Measurements from ENCODE around the gene ITPR2. TPM values are rescaled to one million over a fixed set of nuclear protein-coding genes. Genes with fewer than 3 reads are reported as not detected.

ITPR2 gene
- total RNA-seq, 3 donors from 2014 or later, result 33.3 to 60.8 (median 54.0) TPM

DNA sequence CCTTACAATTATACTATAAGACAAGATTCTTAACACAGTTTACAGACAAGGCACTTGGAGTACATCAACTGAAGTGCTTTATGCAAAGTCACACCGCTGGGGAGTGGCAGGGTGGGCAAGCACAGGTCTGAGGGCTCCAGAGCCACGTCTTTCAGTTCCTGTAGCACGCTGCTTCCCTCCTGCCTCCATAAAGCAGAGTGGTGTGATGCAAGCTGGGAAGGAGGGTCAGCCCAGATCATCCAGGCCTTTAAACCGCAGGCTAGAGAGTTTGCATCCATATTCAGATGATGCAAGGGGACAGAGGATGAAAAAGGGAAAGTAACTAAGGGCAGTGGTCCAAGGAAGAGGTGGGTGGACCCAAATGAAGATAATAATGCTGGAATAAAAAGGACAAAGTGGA is 132.6 kb downstream of the ITPR2 start:
- Histone ChIP-seq H3K4me1 (ENCODE audit: low read depth) (peaks cover 11% of the 10 kb centered on the region), H3K9me3 (no peaks in the 10 kb centered on the region), H3K4me3 (no peak overlapping the region), H3K36me3 (ENCODE audit: low read depth) (no peaks in the 10 kb centered on the region)
- intact Hi-C loops (cut with DNase I, micrococcal nuclease), result no loop called here
- DNase-seq (no peak), ATAC-seq (no peak)
- TF ChIP-seq, protein P1, sequence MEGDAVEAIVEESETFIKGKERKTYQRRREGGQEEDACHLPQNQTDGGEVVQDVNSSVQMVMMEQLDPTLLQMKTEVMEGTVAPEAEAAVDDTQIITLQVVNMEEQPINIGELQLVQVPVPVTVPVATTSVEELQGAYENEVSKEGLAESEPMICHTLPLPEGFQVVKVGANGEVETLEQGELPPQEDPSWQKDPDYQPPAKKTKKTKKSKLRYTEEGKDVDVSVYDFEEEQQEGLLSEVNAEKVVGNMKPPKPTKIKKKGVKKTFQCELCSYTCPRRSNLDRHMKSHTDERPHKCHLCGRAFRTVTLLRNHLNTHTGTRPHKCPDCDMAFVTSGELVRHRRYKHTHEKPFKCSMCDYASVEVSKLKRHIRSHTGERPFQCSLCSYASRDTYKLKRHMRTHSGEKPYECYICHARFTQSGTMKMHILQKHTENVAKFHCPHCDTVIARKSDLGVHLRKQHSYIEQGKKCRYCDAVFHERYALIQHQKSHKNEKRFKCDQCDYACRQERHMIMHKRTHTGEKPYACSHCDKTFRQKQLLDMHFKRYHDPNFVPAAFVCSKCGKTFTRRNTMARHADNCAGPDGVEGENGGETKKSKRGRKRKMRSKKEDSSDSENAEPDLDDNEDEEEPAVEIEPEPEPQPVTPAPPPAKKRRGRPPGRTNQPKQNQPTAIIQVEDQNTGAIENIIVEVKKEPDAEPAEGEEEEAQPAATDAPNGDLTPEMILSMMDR (IDR thresholded peaks at IDR 0.05), result no peak

DNA sequence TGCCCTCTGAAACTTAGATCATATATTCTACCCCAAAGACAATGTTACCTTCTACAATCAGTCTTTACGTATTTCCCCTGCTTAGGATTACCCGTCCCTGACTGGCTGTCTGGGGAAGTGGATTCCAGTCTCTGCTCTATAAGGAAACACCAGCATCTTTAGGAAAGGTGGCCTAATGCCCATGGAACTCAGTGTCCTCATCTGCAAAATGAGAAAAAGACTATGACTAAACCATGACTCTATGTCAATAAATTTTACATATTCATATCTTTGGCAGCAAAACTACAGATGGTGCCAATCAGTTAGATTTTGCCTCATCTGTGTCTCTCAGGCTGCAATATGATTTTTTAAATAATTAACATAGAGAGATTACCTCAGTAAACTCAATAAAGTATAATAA is 133.8 kb downstream of the ITPR2 start:
- DNase-seq, result no peak
- Histone ChIP-seq H3K36me3 (ENCODE audit: low read depth) (no peaks in the 10 kb centered on the region), H3K4me1 (ENCODE audit: low read depth) (no peaks in the 10 kb centered on the region), H3K9me3 (no peaks in the 10 kb centered on the region), H3K4me3 (no peak overlapping the region)
- intact Hi-C loops (cut with DNase I, micrococcal nuclease), result no loop called here
- ATAC-seq, result no peak
- TF ChIP-seq, protein P1 (IDR thresholded peaks at IDR 0.05), result no peak

DNA sequence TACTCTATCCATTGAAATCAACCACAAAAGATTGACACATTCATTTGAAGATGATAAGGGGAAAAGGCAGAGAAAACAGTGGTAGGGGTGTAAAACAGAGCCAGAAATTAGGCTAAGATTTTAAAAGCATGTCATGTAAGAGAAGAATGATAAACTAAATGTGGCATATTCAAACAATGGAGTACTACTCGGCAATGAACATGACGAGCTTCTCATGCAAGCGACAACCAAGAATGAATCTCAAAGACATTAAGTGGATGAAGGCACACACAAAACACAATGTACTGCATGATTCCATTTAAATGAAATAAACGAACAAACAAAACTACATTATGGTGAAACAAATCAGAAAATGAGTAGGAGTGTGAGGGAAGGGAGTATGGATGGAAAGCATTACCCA is 134.8 kb downstream of the ITPR2 start:
- Histone ChIP-seq H3K9me3 (no peaks in the 10 kb centered on the region), H3K36me3 (ENCODE audit: low read depth) (no peaks in the 10 kb centered on the region), H3K4me1 (ENCODE audit: low read depth) (no peaks in the 10 kb centered on the region), H3K4me3 (no peak overlapping the region)
- TF ChIP-seq, protein P1 (IDR thresholded peaks at IDR 0.05), result no peak
- ATAC-seq (no peak), DNase-seq (no peak)
- intact Hi-C loops (cut with DNase I, micrococcal nuclease), result no loop called here

DNA sequence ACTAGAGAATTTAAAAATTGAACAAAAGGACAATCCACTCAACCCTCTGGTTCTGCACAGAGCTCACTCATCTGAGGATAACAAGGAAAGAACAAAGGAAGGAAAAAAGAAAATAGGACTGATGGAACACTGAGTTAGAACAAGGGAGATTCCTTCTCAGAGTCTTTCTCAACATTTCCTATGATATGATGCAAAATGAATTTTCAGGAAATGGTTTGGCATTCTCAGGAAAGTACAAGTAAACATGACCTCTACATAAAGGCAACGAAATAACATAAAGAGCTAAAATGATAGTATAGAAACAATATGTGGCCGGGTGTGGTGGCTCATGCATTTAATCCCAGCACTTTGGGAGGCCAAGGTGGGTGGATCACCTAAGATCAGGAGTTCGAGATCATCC is 135.8 kb downstream of the ITPR2 start:
- Histone ChIP-seq H3K36me3 (ENCODE audit: low read depth) (no peaks in the 10 kb centered on the region), H3K9me3 (no peaks in the 10 kb centered on the region), H3K4me1 (ENCODE audit: low read depth) (no peaks in the 10 kb centered on the region), H3K4me3 (no peak overlapping the region)
- DNase-seq (no peak), ATAC-seq (no peak)
- TF ChIP-seq, protein P1 (IDR thresholded peaks at IDR 0.05), result no peak
- intact Hi-C loops (cut with DNase I, micrococcal nuclease), result no loop called here

DNA sequence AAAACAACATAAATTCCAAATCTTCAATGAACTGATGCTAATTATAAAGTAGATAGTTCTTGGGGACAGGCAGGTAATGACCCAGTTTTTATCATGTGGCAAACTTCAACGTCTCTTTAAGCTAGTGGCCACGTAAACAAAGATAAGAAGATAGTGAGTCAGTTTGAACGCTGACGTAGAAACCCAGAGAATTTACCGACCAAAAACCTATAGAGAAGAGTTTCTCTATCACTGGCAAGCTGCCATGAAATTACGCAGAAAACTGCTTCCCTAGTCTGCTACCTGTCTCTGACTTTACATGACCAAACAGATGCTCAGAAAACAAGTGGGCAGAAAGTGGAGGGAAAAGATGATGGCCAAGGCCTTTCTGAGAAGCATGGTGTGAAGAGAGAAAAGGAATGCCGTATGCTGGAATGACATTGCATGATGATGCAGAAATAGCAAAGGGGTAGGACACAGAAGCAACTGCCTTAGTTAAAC is 136.3 kb downstream of the ITPR2 start:
- Histone ChIP-seq H3K4me3 (no peak overlapping the region), H3K4me1 (ENCODE audit: low read depth) (no peaks in the 10 kb centered on the region), H3K36me3 (ENCODE audit: low read depth) (no peaks in the 10 kb centered on the region), H3K9me3 (no peaks in the 10 kb centered on the region)
- ATAC-seq (no peak), DNase-seq (no peak)
- intact Hi-C loops (cut with DNase I, micrococcal nuclease), result no loop called here
- TF ChIP-seq, protein P1 (IDR thresholded peaks at IDR 0.05), result no peak

DNA sequence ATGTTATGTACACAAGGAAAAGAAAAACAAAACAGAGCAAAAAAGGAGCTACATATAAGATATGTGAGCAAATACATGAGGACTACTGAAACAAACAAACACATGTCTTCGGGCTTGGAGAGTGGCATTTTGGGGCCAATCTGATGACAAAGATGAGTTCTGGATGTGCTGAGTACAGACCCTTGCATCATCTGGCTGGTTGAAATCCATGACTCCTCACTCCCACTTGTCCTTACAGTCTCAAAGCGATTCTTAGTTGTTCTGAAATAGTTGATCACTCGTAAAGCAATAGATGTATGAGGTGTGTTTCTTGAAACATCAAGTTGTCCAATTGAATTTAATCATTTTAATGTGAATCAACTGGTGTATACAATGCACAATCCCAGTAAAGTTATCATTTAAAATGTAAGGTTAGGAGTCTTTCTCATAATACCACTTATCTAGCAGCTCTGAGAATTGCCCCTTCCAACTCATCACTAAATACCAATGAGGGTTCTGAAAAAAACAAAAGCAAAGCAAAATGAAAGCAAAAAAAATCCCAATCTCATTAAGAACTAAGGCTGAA is 136.9 kb downstream of the ITPR2 start:
- TF ChIP-seq, protein P1 (IDR thresholded peaks at IDR 0.05), result no peak
- no peak overlapping the region for H3K4me3 ChIP-seq
- ATAC-seq, result no peak
- no peak for DNase-seq
- no peaks in the 10 kb centered on the region for H3K4me1 ChIP-seq (ENCODE audit: low read depth)
- H3K9me3 ChIP-seq, result no peaks in the 10 kb centered on the region
- no peaks in the 10 kb centered on the region for H3K36me3 ChIP-seq (ENCODE audit: low read depth)
- intact Hi-C loops (cut with DNase I, micrococcal nuclease), result no loop called here

All from mucosa of descending colon (tissue), 3 donors.